K562 (cell line): Measurements from ENCODE around the gene C1orf50. TPM values are rescaled to one million over a fixed set of nuclear protein-coding genes. Genes with fewer than 3 reads are reported as not detected.

Experiments
- ATF7 ChIP-seq: fragments of 450-650 bp; IDR thresholded peaks from 2 replicates; pipeline ENCODE4 v1.7.1; 2014; ENCODE audit warnings: mild to moderate bottlenecking, moderate library complexity
- CTBP1 ChIP-seq: fragments of 450-650 bp; IDR thresholded peaks from 2 replicates; pipeline ENCODE4 v1.6.1; 2016; ENCODE audit warnings: borderline replicate concordance
- EHMT2 ChIP-seq: fragments of 450-650 bp; IDR thresholded peaks from 2 replicates; pipeline ENCODE4 v1.6.1; 2018; ENCODE audit warnings: antibody characterized with exemption
- MAZ ChIP-seq, 2 experiments: fragments of 450-650 bp in 1 of 2; sonication (generic) in 1 of 2; formaldehyde crosslinking; IDR thresholded peaks in 1 of 2; conservative IDR thresholded peaks in 1 of 2; 2 replicates each; pipeline versions ENCODE4 v1.4.0 to v1.5.0; 2020; ENCODE audit warnings: mild to moderate bottlenecking in 1 of 2, missing genetic modification reagents in 1 of 2
- MBD2 ChIP-seq: sonication (generic); IDR thresholded peaks from 2 replicates; pipeline ENCODE4 v1.6.1; 2016; ENCODE audit warnings: low read depth, borderline replicate concordance
- RBFOX2 ChIP-seq: fragments of 200-400 bp; formaldehyde crosslinking; IDR thresholded peaks from 2 replicates; pipeline ENCODE4 v1.6.1; 2017; ENCODE audit warnings: low read depth, mild to moderate bottlenecking, low read length, moderate library complexity
- SIN3A ChIP-seq, 2 experiments: fragments of 150-350 bp in 1 of 2; IDR thresholded peaks; 2 replicates each; pipeline ENCODE4 v1.6.1; 2011 to 2016; ENCODE audit warnings: borderline replicate concordance in 2 of 2, low read depth in 2 of 2, low read length in 2 of 2, mild to moderate bottlenecking in 2 of 2, moderate library complexity in 2 of 2; ENCODE audit not compliant: control insufficient read depth in 1 of 2
- SMARCE1 ChIP-seq: fragments of 450-650 bp; IDR thresholded peaks from 2 replicates; pipeline ENCODE4 v1.7.1; 2016; ENCODE audit warnings: mild to moderate bottlenecking
- STAG1 ChIP-seq: sonication (generic); formaldehyde crosslinking; IDR thresholded peaks from 2 replicates; pipeline ENCODE4 v1.5.0; 2020; ENCODE audit warnings: missing genetic modification reagents, borderline replicate concordance
- TAF1 ChIP-seq: IDR thresholded peaks from 2 replicates; pipeline ENCODE4 v1.6.1; 2011; ENCODE audit warnings: mild to moderate bottlenecking, low read length, moderate library complexity; ENCODE audit not compliant: insufficient read depth, control insufficient read depth, severe bottlenecking; ENCODE audit errors: extremely low read depth
- TARDBP ChIP-seq: fragments of 450-650 bp; IDR thresholded peaks from 2 replicates; pipeline ENCODE4 v1.6.1; 2016
- ZNF224 ChIP-seq: sonication (generic); formaldehyde crosslinking; IDR thresholded peaks from 2 replicates; pipeline ENCODE4 v1.8.0; 2022; ENCODE audit warnings: mild to moderate bottlenecking, missing genetic modification reagents
- ZNF311 ChIP-seq: fragments of 250-450 bp; sonication (Bioruptor Pico); IDR thresholded peaks from 2 replicates; pipeline ENCODE4 v1.4.0; 2020; ENCODE audit warnings: mild to moderate bottlenecking, moderate library complexity
- ZNF766 ChIP-seq: fragments of 200-800 bp; sonication (Bioruptor generic); conservative IDR thresholded peaks from 2 replicates; pipeline ENCODE4 v1.6.1; 2016; ENCODE audit warnings: missing genetic modification characterization, missing compliant biosample characterization
- polyA plus RNA-seq, 8 experiments: library from polyadenylated mRNA; depleted of rRNA in 4 of 8; stranded (reverse) in 5 of 8; unstranded in 3 of 8; fragments of >200 nt; fragmentation: Nextera tagmentation in 2 of 8; fragmentation: Illumina TruSeq in 1 of 8; extraction: Ambion mirVana in 2 of 8; extraction: Trizol in 1 of 8; gene quantifications; 2 replicates each; pipeline versions ENCODE4 v1.2.1 to v1.2.3, GENCODE V29; 2011 to 2014; ENCODE audit warnings: inconsistent platforms in 1 of 8, missing spikeins in 1 of 8
- total RNA-seq, 7 experiments: library from RNA; depleted of rRNA in 6 of 7; stranded (reverse); fragments of >200 nt in 6 of 7; fragmentation: Illumina TruSeq in 2 of 7; extraction: Trizol in 2 of 7; gene quantifications; 2 replicates each; pipeline versions ENCODE4 v1.2.1 to v1.2.3, GENCODE V29; 2011 to 2021; ENCODE audit warnings: low replicate concordance in 1 of 7
- TF ChIP-seq, protein P1 (sequence below): fragments of 450-650 bp; IDR thresholded peaks from 2 replicates; pipeline ENCODE4 v1.6.1; 2018; ENCODE audit not compliant: partially characterized antibody
- TF ChIP-seq, protein P2 (sequence below): fragments of 250-450 bp; sonication (Bioruptor Pico); IDR thresholded peaks from 2 replicates; pipeline ENCODE4 v1.9.0; 2021; ENCODE audit warnings: mild to moderate bottlenecking, inconsistent platforms
- TF ChIP-seq, protein P3 (sequence below), 2 experiments: fragments of 150-350 bp in 1 of 2; IDR thresholded peaks; 2 replicates each; pipeline ENCODE4 v1.6.1; 2012 to 2016; ENCODE audit warnings: low read depth in 2 of 2, low read length in 2 of 2, mild to moderate bottlenecking in 1 of 2, moderate library complexity in 1 of 2

Gene C1orf50
- total and polyA plus RNA-seq, 9 of the 15 experiments (the other 6 are each of a cell fraction or from before 2014, with no cell fraction given): 0.55 to 13.9 (median 5.2) TPM

DNA sequence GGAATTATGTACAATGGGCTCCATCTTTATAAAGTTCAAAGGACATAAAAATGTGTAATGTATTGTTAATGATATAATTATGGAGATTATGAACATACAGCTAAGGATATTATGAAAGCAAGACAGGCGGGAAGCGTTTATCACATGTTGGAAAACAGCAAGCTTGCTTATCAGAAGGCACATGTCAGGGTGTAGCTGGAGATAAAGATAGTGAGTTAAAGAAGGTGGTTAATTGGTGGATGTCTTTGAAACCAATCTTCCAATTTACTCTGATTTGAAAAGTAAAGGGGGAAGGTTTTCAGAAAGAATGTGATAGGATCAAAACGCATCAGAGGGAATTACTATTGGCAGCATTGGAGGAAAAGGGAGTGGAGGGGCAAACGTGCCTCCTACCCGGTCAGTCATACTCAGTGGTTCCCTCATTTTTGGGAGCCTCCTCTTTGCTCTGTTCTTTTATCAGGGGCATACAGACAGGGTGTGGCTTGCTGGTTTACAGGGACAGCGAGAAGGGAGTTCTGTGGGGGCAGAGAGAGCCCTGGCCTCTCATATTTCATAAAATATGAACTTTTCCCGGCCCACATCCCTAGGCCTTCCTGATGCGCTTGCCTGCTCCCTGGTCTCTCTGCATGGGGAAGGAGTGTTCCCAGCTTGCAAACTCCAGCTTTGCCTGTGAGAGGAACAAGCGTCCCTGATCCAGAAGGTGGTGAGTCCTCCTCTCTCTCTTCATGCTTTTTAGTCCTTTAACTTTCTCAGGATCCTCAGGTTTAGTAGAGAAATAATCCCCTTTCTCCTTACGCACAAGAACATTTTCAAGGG is 58.2 kb downstream of the C1orf50 start (continued):
- TF ChIP-seq STAG1 (CRISPR knock-in tag): no peak
- TF ChIP-seq SIN3A (IDR thresholded peaks at IDR 0.05; ENCODE audit: borderline replicate concordance in 2 of 2, control insufficient read depth in 1 of 2, low read depth in 2 of 2, low read length in 2 of 2): peak in 1 of 2 experiments; percentile 78; a peak in 1 of 4 replicates
- peak; percentile 43; the same call in 1 of the 2 replicates for TF ChIP-seq RBFOX2
- peak; percentile 71 to 75 for TF ChIP-seq MAZ (CRISPR knock-in tag; conservative IDR thresholded peaks at IDR 0.05 in 1 of 2, IDR thresholded peaks at IDR 0.05 in 1 of 2)
- TF ChIP-seq ZNF224 (CRISPR knock-in tag): no peak
- peak; percentile 99 for TF ChIP-seq SMARCE1
- peak; percentile 94 for TF ChIP-seq ZNF766 (CRISPR knock-in tag)
- TF ChIP-seq, protein P1, sequence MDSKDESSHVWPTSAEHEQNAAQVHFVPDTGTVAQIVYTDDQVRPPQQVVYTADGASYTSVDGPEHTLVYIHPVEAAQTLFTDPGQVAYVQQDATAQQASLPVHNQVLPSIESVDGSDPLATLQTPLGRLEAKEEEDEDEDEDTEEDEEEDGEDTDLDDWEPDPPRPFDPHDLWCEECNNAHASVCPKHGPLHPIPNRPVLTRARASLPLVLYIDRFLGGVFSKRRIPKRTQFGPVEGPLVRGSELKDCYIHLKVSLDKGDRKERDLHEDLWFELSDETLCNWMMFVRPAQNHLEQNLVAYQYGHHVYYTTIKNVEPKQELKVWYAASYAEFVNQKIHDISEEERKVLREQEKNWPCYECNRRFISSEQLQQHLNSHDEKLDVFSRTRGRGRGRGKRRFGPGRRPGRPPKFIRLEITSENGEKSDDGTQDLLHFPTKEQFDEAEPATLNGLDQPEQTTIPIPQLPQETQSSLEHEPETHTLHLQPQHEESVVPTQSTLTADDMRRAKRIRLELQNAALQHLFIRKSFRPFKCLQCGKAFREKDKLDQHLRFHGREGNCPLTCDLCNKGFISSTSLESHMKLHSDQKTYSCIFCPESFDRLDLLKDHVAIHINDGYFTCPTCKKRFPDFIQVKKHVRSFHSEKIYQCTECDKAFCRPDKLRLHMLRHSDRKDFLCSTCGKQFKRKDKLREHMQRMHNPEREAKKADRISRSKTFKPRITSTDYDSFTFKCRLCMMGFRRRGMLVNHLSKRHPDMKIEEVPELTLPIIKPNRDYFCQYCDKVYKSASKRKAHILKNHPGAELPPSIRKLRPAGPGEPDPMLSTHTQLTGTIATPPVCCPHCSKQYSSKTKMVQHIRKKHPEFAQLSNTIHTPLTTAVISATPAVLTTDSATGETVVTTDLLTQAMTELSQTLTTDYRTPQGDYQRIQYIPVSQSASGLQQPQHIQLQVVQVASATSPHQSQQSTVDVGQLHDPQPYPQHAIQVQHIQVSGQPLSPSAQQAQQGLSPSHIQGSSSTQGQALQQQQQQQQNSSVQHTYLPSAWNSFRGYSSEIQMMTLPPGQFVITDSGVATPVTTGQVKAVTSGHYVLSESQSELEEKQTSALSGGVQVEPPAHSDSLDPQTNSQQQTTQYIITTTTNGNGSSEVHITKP: peak; percentile 83
- TF ChIP-seq EHMT2: 0 out of 2 replicates have a peak, but pooled peaks have one; percentile 15
- TF ChIP-seq TARDBP: peak; percentile 70
- TF ChIP-seq, protein P2, sequence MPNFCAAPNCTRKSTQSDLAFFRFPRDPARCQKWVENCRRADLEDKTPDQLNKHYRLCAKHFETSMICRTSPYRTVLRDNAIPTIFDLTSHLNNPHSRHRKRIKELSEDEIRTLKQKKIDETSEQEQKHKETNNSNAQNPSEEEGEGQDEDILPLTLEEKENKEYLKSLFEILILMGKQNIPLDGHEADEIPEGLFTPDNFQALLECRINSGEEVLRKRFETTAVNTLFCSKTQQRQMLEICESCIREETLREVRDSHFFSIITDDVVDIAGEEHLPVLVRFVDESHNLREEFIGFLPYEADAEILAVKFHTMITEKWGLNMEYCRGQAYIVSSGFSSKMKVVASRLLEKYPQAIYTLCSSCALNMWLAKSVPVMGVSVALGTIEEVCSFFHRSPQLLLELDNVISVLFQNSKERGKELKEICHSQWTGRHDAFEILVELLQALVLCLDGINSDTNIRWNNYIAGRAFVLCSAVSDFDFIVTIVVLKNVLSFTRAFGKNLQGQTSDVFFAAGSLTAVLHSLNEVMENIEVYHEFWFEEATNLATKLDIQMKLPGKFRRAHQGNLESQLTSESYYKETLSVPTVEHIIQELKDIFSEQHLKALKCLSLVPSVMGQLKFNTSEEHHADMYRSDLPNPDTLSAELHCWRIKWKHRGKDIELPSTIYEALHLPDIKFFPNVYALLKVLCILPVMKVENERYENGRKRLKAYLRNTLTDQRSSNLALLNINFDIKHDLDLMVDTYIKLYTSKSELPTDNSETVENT: no peak
- TF ChIP-seq TAF1: peak; percentile 45
- TF ChIP-seq CTBP1: peak; percentile 80
- peak; percentile 82 for TF ChIP-seq MBD2
- peak; percentile 66; the same call in 1 of the 2 replicates for TF ChIP-seq ATF7
- TF ChIP-seq, protein P3, sequence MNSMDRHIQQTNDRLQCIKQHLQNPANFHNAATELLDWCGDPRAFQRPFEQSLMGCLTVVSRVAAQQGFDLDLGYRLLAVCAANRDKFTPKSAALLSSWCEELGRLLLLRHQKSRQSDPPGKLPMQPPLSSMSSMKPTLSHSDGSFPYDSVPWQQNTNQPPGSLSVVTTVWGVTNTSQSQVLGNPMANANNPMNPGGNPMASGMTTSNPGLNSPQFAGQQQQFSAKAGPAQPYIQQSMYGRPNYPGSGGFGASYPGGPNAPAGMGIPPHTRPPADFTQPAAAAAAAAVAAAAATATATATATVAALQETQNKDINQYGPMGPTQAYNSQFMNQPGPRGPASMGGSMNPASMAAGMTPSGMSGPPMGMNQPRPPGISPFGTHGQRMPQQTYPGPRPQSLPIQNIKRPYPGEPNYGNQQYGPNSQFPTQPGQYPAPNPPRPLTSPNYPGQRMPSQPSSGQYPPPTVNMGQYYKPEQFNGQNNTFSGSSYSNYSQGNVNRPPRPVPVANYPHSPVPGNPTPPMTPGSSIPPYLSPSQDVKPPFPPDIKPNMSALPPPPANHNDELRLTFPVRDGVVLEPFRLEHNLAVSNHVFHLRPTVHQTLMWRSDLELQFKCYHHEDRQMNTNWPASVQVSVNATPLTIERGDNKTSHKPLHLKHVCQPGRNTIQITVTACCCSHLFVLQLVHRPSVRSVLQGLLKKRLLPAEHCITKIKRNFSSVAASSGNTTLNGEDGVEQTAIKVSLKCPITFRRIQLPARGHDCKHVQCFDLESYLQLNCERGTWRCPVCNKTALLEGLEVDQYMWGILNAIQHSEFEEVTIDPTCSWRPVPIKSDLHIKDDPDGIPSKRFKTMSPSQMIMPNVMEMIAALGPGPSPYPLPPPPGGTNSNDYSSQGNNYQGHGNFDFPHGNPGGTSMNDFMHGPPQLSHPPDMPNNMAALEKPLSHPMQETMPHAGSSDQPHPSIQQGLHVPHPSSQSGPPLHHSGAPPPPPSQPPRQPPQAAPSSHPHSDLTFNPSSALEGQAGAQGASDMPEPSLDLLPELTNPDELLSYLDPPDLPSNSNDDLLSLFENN (IDR thresholded peaks at IDR 0.05; ENCODE audit: low read depth in 2 of 2, low read length in 2 of 2): peak in 1 of 2 experiments; percentile 90; a peak in 2 of 4 replicates
- TF ChIP-seq ZNF311 (CRISPR knock-in tag): 0 out of 2 replicates have a peak, but pooled peaks have one; percentile 11
